ENCODE results near the gene HAGH.
A peak's percentile ranks its signal among the peaks of the same experiment; 100 is the strongest.

Gene HAGH

GRCh38 chr16:1780677-1781072 lies 46.0 kb downstream of the HAGH start:
- FAIRE-seq (no peak), DNase-seq (ENCODE audit: insufficient read length) (no peak)
- TF ChIP-seq POLR2A (IDR thresholded peaks at IDR 0.05; ENCODE audit: low read depth, low read length) (no peak), TAF1 (IDR thresholded peaks at IDR 0.05; ENCODE audit: borderline replicate concordance, low read depth, low read length) (no peak), POLR2AphosphoS5 (IDR thresholded peaks at IDR 0.05; ENCODE audit: low read depth, low read length) (no peak)

- TF ChIP-seq TAF1 (IDR thresholded peaks at IDR 0.05; ENCODE audit: borderline replicate concordance, low read depth, low read length): no peak
- no peak for TF ChIP-seq POLR2AphosphoS5 (IDR thresholded peaks at IDR 0.05; ENCODE audit: low read depth, low read length)
- TF ChIP-seq POLR2A (IDR thresholded peaks at IDR 0.05; ENCODE audit: low read depth, low read length): peak; percentile 52; the same call in 1 of the 2 replicates
- FAIRE-seq (no peak), DNase-seq (ENCODE audit: insufficient read length) (no peak)
Measured at GRCh38 chr16:1779741-1780676, 46.6 kb downstream of the HAGH start.

- no peak for FAIRE-seq
- no peak for DNase-seq (ENCODE audit: insufficient read length)
- no peak for TF ChIP-seq POLR2AphosphoS5 (IDR thresholded peaks at IDR 0.05; ENCODE audit: low read depth, low read length)
- TF ChIP-seq TAF1 (IDR thresholded peaks at IDR 0.05; ENCODE audit: borderline replicate concordance, low read depth, low read length): no peak
- TF ChIP-seq POLR2A (IDR thresholded peaks at IDR 0.05; ENCODE audit: low read depth, low read length): no peak
Measured at GRCh38 chr16:1779234-1779701, 47.4 kb downstream of the HAGH start.

- no peak for FAIRE-seq
- TF ChIP-seq POLR2AphosphoS5 (IDR thresholded peaks at IDR 0.05; ENCODE audit: low read depth, low read length) (0 out of 2 replicates have a peak, but pooled peaks have one; percentile 17), POLR2A (IDR thresholded peaks at IDR 0.05; ENCODE audit: low read depth, low read length) (no peak)
- DNase-seq (ENCODE audit: insufficient read length): no peak
Measured at GRCh38 chr16:1778200-1779179, 48.1 kb downstream of the HAGH start.

- TF ChIP-seq POLR2A (IDR thresholded peaks at IDR 0.05; ENCODE audit: low read depth, low read length) (0 out of 2 replicates have a peak, but pooled peaks have one; percentile 28), POLR2AphosphoS5 (IDR thresholded peaks at IDR 0.05; ENCODE audit: low read depth, low read length) (0 out of 2 replicates have a peak, but pooled peaks have one; percentile 7), TAF1 (IDR thresholded peaks at IDR 0.05; ENCODE audit: borderline replicate concordance, low read depth, low read length) (no peak)
- no peak for FAIRE-seq
Measured at GRCh38 chr16:1777375-1778199, 49.0 kb downstream of the HAGH start.

GRCh38 chr16:1776991-1777374 lies 49.6 kb downstream of the HAGH start:
- DNase-seq (ENCODE audit: insufficient read length) (no peak), FAIRE-seq (no peak)
- TF ChIP-seq TAF1 (IDR thresholded peaks at IDR 0.05; ENCODE audit: borderline replicate concordance, low read depth, low read length) (no peak), POLR2AphosphoS5 (IDR thresholded peaks at IDR 0.05; ENCODE audit: low read depth, low read length) (0 out of 2 replicates have a peak, but pooled peaks have one; percentile 5)

More at GRCh38 chr16:1777375-1778199, 49.0 kb downstream of the HAGH start:
- no peak for DNase-seq (ENCODE audit: insufficient read length)

GRCh38 chr16:1776672-1776955 lies 50.0 kb downstream of the HAGH start:
- no peak for TF ChIP-seq POLR2A (IDR thresholded peaks at IDR 0.05; ENCODE audit: low read depth, low read length)
- no peak for TF ChIP-seq TAF1 (IDR thresholded peaks at IDR 0.05; ENCODE audit: borderline replicate concordance, low read depth, low read length)
- TF ChIP-seq POLR2AphosphoS5 (IDR thresholded peaks at IDR 0.05; ENCODE audit: low read depth, low read length): no peak
- DNase-seq (ENCODE audit: insufficient read length): no peak
- FAIRE-seq: no peak

- no peak for FAIRE-seq
- DNase-seq (ENCODE audit: insufficient read length): no peak
- TF ChIP-seq POLR2AphosphoS5 (IDR thresholded peaks at IDR 0.05; ENCODE audit: low read depth, low read length): peak; percentile 40; the same call in 1 of the 2 replicates
- TF ChIP-seq TAF1 (IDR thresholded peaks at IDR 0.05; ENCODE audit: borderline replicate concordance, low read depth, low read length): no peak
Measured at GRCh38 chr16:1775846-1776671, 50.6 kb downstream of the HAGH start.

- FAIRE-seq: no peak
- no peak for TF ChIP-seq TAF1 (IDR thresholded peaks at IDR 0.05; ENCODE audit: borderline replicate concordance, low read depth, low read length)
- TF ChIP-seq POLR2AphosphoS5 (IDR thresholded peaks at IDR 0.05; ENCODE audit: low read depth, low read length): no peak
- no peak for TF ChIP-seq POLR2A (IDR thresholded peaks at IDR 0.05; ENCODE audit: low read depth, low read length)
Measured at GRCh38 chr16:1775006-1775845, 51.4 kb downstream of the HAGH start.

More at GRCh38 chr16:1775006-1775845, 51.4 kb downstream of the HAGH start:
- no peak for DNase-seq (ENCODE audit: insufficient read length)
